ENCODE data around the gene MKI67.

GRCh38 chr10:128143531-128143930, 17.3 kb upstream of the MKI67 start:
- TF ChIP-seq CTCF (IDR thresholded peaks at IDR 0.05): no peak
- TF ChIP-seq EP300 (IDR thresholded peaks at IDR 0.05): no peak
- TF ChIP-seq POLR2A (IDR thresholded peaks at IDR 0.05): no peak
